Activated CD4-positive, alpha-beta T cell treated with anti-CD3 and anti-CD28 coated beads, Interleukin-2, Interleukin-4, amounts not matched to agents 100 ng/mL and 50 ng/mL, durations not matched to agents 16 hours and 8 hours (primary cell): ENCODE data around the gene CGB8.
"Not testable (repeated sequence)": the region's sequence is repeated elsewhere in the genome, so short reads cannot be mapped to it uniquely, and the experiment has no call there.

Experiments
- DNase-seq: peaks from one replicate; pipeline ENCODE4 v3.0.0-alpha.2; 2020; ENCODE audit warnings: low spot score

Gene CGB8

GRCh38 chr19:49049011-49049410, at the start of gene CGB8:
CGB8 (minus strand) TSS chr19:49049111; CDS start chr19:49048739, 372 bp downstream.
- not testable (repeated sequence) for DNase-seq

- DNase-seq, result peak; percentile 80
These were observed 48.8 kb upstream of the CGB8 start for GRCh38 chr19:49097453-49098288.

GRCh38 chr19:49094505-49095482, 45.9 kb upstream of the CGB8 start:
- no peak for DNase-seq

- no peak for DNase-seq
These were observed 43.8 kb upstream of the CGB8 start for GRCh38 chr19:49092686-49093085.

GRCh38 chr19:49091391-49092038, 42.6 kb upstream of the CGB8 start:
- no peak for DNase-seq

GRCh38 chr19:49086296-49086695, 37.4 kb upstream of the CGB8 start:
- no peak for DNase-seq

- DNase-seq, result no peak
These were observed 36.9 kb upstream of the CGB8 start for GRCh38 chr19:49085868-49086232.

GRCh38 chr19:49085020-49085867, 36.3 kb upstream of the CGB8 start, which contains the start of gene SNRNP70:
SNRNP70 (plus strand) TSS chr19:49085451; CDS start chr19:49086415, 964 bp downstream.
- DNase-seq, result peak; percentile 100

- DNase-seq, result no peak
These were observed 35.5 kb upstream of the CGB8 start for GRCh38 chr19:49084206-49085019.

GRCh38 chr19:49081273-49081672, 32.4 kb upstream of the CGB8 start:
- no peak for DNase-seq

GRCh38 chr19:49080392-49080791, 31.5 kb upstream of the CGB8 start:
- DNase-seq, result no peak

- peak; percentile 15 for DNase-seq
These were observed 26.0 kb upstream of the CGB8 start for GRCh38 chr19:49074869-49075268.

GRCh38 chr19:49073514-49074378, 24.8 kb upstream of the CGB8 start:
- DNase-seq, result no peak

- no peak for DNase-seq
These were observed 23.1 kb upstream of the CGB8 start for GRCh38 chr19:49071860-49072547.

- no peak for DNase-seq
These were observed 21.5 kb upstream of the CGB8 start for GRCh38 chr19:49070416-49070815.

- no peak for DNase-seq
These were observed 20.1 kb upstream of the CGB8 start for GRCh38 chr19:49069026-49069425.

GRCh38 chr19:49067554-49067953, 18.6 kb upstream of the CGB8 start:
- DNase-seq, result no peak

- DNase-seq, result no peak
These were observed 17.1 kb upstream of the CGB8 start for GRCh38 chr19:49065905-49066512.
